ENCODE measurements around the gene FAM47E. TPM values are rescaled to one million over a fixed set of nuclear protein-coding genes. Genes with fewer than 3 reads are reported as not detected.

FAM47E gene
- total and polyA plus RNA-seq, 2 of the 13 experiments (the other 11 are each of a cell fraction or from before 2014, with no cell fraction given), result 0.33 to 0.66 TPM

DNA sequence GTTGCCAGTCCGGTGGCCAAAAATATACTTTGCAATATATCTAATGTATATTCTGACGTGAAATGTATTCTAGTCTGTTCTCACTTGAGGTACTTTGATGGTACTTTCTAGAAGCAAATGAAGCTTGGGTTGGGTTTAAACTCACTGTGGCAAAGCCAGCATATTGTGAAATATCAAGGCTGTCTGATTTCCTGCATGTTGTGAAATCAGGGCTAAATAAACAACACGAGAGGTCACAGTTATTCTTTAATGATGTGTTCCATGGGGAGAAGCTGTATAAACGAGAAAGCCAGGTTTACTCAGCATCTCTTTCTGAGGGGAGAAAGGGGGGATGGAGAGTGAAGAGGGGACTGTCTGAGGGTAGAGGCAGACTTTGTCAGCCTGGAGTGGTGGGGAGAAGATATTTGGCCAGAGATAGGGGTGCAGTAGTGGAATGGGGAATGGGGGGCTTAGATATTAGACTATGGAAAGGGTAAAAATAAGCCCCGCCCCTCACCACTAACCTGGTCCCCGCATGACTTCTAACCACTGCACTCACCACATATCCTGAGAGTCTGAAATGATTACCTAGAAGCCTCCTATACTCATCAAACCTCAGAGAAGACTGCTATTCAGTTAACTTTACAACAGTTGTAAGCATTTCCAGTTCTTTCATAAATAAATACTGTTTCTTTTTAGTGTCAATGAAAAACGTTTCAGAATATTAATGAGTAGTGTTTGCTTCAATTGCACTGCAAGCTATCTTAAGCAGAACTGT lies 32.0 kb upstream of the FAM47E start (continued):
- TF ChIP-seq, protein P1, sequence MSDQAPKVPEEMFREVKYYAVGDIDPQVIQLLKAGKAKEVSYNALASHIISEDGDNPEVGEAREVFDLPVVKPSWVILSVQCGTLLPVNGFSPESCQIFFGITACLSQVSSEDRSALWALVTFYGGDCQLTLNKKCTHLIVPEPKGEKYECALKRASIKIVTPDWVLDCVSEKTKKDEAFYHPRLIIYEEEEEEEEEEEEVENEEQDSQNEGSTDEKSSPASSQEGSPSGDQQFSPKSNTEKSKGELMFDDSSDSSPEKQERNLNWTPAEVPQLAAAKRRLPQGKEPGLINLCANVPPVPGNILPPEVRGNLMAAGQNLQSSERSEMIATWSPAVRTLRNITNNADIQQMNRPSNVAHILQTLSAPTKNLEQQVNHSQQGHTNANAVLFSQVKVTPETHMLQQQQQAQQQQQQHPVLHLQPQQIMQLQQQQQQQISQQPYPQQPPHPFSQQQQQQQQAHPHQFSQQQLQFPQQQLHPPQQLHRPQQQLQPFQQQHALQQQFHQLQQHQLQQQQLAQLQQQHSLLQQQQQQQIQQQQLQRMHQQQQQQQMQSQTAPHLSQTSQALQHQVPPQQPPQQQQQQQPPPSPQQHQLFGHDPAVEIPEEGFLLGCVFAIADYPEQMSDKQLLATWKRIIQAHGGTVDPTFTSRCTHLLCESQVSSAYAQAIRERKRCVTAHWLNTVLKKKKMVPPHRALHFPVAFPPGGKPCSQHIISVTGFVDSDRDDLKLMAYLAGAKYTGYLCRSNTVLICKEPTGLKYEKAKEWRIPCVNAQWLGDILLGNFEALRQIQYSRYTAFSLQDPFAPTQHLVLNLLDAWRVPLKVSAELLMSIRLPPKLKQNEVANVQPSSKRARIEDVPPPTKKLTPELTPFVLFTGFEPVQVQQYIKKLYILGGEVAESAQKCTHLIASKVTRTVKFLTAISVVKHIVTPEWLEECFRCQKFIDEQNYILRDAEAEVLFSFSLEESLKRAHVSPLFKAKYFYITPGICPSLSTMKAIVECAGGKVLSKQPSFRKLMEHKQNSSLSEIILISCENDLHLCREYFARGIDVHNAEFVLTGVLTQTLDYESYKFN (CRISPR knock-in tag; conservative IDR thresholded peaks at IDR 0.05), result 0 out of 2 replicates have a peak, but pooled peaks have one; percentile 29
- TF ChIP-seq ZKSCAN8 (CRISPR knock-in tag; IDR thresholded peaks at IDR 0.05; ENCODE audit: borderline replicate concordance) (no peak), ZNF781 (CRISPR knock-in tag; IDR thresholded peaks at IDR 0.05; ENCODE audit: borderline replicate concordance, not compliant biosample characterization) (no peak), TBL1XR1 (IDR thresholded peaks at IDR 0.05; ENCODE audit: borderline replicate concordance, low read length, partially characterized antibody) (peak; percentile 59), KLF6 (CRISPR knock-in tag; IDR thresholded peaks at IDR 0.05) (peak; percentile 48; the same call in 1 of the 2 replicates), ZFX (CRISPR knock-in tag; IDR thresholded peaks at IDR 0.05; ENCODE audit: low read depth) (no peak), TGIF2 (CRISPR knock-in tag; IDR thresholded peaks at IDR 0.05) (0 out of 2 replicates have a peak, but pooled peaks have one; percentile 19), KLF9 (CRISPR knock-in tag; IDR thresholded peaks at IDR 0.05; ENCODE audit: low read depth) (no peak), SMAD3 (CRISPR knock-in tag; IDR thresholded peaks at IDR 0.05) (peak; percentile 85), HDAC1 (CRISPR knock-in tag; IDR thresholded peaks at IDR 0.05) (0 out of 2 replicates have a peak, but pooled peaks have one; percentile 24), ZC3H13 (CRISPR knock-in tag; IDR thresholded peaks at IDR 0.05) (no peak), ZBTB7B (CRISPR knock-in tag; IDR thresholded peaks at IDR 0.05) (no peak), NAIF1 (CRISPR knock-in tag; IDR thresholded peaks at IDR 0.05; ENCODE audit: borderline replicate concordance) (no peak), HNF4A (CRISPR knock-in tag; IDR thresholded peaks at IDR 0.05) (peak; percentile 49; the same call in 1 of the 2 replicates), ZSCAN29 (CRISPR knock-in tag; conservative IDR thresholded peaks at IDR 0.05) (no peak), NR2F6 (IDR thresholded peaks at IDR 0.05) (peak; percentile 91), NR2F6 (CRISPR knock-in tag; IDR thresholded peaks at IDR 0.05) (peak; percentile 94), HMG20A (CRISPR knock-in tag; IDR thresholded peaks at IDR 0.05; ENCODE audit: borderline replicate concordance) (peak; percentile 87; the same call in 1 of the 2 replicates), ZNF331 (CRISPR knock-in tag; IDR thresholded peaks at IDR 0.05) (peak; percentile 70; the same call in 1 of the 2 replicates)
- TF ChIP-seq, protein P2, sequence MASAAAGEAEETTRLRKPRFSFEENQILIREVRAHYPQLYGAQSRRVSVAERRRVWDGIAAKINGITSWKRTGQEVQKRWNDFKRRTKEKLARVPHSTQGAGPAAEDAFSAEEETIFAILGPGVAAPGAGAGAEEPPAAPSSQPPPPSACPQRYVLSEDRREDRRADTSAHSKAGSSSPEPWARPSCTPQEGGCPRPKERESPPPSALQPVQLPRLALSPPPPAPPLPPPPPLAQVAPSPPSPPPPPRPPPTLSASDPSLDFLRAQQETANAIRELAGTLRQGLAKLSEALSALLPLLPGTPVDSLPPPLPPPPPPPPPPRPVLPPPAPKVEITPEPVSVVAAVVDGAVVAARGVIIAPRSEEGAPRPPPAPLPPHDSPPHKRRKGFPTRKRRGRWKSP (CRISPR knock-in tag; IDR thresholded peaks at IDR 0.05), result peak; percentile 39; the same call in 1 of the 2 replicates
- TF ChIP-seq, protein P3, sequence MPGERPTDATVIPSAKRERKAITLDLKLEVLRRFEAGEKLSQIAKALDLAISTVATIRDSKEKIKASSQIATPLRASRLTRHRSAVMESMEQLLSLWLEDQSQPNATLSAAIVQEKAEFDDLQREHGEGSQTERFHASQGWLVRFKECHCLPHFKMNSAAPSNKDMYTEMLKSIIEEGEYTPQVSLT (CRISPR knock-in tag; IDR thresholded peaks at IDR 0.05; ENCODE audit: borderline replicate concordance, low read depth), result no peak
- TF ChIP-seq, protein P4, sequence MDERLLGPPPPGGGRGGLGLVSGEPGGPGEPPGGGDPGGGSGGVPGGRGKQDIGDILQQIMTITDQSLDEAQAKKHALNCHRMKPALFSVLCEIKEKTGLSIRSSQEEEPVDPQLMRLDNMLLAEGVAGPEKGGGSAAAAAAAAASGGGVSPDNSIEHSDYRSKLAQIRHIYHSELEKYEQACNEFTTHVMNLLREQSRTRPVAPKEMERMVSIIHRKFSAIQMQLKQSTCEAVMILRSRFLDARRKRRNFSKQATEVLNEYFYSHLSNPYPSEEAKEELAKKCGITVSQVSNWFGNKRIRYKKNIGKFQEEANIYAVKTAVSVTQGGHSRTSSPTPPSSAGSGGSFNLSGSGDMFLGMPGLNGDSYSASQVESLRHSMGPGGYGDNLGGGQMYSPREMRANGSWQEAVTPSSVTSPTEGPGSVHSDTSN (CRISPR knock-in tag; IDR thresholded peaks at IDR 0.05), result no peak
